HG03469 (cell line): ENCODE results near the gene PPM1F.
"Not testable (repeated sequence)": the region's sequence is repeated elsewhere in the genome, so short reads cannot be mapped to it uniquely, and the experiment has no call there.

Source experiments
- ATAC-seq: cut with Tn5 transposase; IDR thresholded peaks from one replicate; pipeline ENCODE4 v1.9.1; 2021; ENCODE audit warnings: mild to moderate bottlenecking, moderate library complexity, moderate number of reproducible peaks; ENCODE audit not compliant: unreplicated experiment

The PPM1F gene

DNA sequence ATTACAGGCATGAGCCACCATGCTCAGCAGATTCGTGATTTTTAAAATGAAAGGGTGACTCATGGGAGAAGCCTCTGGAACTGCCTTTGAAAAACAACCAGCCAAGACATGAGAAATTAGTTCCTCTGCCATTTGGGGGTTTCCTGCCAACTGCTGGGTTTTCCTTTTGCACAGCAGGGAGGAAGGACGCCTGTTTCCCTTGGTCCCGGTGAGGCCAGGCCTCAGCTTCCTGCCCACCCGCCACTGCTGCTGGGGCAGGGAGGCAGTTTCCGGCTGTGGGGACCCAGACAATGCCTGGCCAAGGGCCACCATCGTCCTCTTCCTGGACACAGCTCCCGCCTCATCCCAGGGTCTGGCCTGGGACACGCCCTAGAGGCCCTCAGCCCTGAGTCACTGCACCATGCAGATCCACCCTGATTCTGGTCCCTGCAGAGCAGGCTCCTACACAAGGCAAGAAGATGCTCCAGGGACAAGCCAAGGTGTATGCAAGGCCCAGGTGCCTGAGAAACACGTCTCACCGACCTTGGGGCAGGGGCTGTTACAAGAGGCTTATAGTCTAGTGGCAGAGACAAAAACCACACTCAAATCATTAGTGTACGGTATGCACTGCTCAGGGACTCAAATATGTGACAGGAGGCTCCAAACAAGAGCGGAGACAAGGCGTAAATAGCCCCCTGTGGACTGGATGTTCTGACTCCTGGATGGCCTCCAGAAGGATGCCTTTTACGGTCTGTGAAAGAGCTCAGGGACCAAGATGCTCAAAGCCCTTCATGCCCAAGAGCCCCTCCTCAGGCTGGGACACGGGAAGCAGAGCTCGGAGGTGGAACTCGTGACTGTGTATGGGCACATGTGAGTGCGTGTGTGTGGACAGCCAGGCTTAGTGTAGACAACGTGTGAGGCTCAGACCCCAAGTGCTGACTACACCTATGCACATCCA is 10.0 kb downstream of the PPM1F start:
- ATAC-seq: no peak

DNA sequence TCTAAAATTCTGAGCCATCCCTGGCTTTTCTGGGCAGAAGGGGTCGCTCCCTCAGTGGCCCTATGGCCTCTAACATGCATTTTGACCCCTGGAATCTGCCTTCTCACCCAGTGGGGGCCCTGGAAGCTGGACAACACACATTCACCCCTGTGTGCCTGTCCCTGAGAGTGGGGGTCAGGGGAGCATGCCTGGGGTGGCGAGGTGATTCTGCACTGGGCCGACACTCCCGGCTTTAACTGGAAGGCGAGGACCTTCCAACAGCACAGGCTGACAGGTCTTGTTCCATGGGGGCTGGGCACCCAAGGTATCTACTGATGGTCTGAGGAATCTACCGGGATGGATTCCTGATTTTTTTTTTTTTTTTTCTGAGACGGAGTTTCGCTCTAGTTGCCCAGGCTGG is 10.7 kb downstream of the PPM1F start:
- no peak for ATAC-seq

DNA sequence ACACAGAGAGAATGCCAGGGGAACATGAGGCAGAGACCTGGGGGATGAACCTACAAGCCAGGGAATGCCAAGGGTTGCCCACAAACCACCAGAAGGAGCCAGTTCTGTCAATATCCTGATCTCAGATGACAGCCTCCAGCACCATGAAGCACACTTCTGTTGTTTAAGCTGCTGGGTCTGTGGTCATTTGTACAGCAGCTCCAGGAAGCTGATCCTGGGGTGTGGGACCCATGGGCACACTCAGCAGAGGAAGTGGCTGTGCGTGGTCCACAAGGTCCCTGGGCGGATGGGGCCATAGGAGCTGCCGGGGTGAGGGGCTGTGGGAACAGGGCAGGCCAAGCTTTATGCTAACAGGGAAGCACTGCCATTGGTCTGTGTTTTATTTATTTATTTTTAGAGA is 12.1 kb downstream of the PPM1F start:
- no peak for ATAC-seq

DNA sequence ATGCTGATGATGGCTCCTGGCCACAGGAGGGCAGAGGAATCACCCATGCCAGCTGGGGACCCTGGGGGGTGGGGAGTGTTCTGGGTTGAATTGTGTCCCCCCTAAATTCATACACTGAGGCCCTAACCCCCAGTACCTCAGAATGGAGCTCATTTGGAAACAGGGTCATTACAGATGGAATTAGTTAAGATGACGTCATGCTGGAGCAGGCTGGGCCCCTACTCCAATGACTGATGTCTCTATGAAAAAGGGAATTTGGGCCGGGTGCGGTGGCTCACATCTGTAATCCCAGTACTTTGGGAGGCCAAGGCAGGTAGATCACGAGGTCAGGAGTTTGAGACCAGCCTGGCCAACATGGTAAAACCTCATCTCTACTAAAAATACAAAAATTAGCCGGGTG is 12.7 kb downstream of the PPM1F start:
- ATAC-seq: not testable (repeated sequence)

DNA sequence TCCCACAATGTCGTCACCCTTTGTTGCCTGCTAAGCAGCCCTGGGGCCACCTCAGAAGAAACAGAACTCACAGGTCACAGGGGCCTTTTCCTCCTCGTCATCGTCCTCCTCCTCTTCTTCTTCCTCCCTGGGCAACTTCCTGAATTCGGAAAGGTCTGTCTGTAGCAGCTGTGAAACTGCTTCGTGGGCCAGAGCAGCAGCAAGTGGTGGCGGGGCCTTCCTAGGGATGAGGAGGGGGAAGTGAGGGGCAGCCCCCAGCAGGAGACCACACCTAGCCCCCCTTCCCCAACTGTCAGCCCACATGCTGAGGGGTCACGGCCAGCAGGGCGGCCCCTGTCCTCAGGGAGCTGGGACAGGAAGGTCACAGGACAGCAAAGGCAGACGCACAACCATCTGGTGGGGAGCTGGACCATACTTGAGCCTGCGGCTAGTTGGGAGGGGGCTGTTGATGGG is 13.2 kb downstream of the PPM1F start:
- ATAC-seq: no peak

DNA sequence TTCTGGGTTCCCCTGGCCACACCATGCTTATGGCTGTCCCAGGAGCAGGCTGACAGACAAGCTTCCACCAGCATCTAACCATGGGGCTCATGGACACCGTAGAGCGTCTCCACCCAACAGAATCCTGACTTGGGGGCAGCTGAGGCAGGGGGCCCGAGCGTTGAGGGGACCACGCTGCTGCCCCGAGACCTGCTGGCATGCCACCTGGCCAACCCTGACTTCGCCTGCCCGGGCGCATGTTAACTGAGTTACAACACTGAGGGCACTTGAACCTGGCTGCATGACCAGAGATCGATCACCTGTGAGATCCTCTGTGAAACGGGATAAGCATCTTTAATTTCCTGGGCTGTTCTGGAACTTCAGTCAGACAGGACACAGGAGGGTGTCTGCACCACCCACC is 13.7 kb downstream of the PPM1F start:
- no peak for ATAC-seq

DNA sequence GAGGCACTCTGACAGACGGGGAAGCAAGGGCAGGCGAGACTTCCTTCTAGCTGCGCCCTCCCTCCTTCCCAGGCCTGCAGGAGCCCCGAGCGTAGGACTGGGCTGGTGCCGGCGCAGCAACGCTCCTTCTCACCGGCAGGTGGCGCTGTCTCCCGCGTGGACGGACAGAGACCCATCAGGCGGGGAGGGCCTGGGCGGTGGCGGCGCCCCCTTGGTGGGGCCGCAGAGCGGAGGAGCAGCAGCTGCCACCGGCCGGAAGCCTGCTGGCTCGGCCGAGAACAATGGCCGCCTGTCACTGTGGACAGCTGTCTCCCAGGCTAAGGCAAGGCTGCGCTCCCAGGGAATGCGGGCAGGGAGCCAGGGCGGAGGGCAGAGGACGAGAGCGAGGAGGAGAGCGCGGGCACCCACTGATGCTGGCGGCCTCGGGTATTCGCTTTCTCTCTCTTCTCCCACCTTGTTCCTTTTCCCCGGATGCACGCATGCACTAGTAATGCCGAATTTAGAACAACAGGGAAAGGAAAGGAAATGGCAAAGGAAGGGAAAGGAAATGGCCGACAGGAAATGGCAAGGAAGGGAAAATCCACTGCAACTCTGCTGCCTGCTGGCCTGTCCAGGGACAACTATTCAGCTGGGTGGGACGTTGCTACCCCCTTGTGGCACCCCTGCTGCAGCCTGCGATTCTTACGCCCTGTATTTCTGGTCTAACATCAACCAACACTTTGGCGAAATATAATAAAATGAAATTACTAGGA is 14.4 kb downstream of the PPM1F start:
- ATAC-seq: no peak

DNA sequence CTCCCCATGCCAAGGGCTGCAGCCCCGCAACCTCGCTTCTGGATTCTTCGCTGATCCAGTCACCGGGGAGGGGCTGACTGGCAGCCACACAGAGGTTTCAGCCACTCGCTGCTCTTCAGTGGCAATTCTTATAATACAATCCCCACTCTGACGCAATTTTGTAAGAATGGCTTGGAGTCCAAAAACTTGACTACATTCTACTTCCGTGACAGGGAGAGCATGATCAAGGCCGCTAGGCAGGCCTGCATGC is 14.9 kb downstream of the PPM1F start:
- no peak for ATAC-seq

DNA sequence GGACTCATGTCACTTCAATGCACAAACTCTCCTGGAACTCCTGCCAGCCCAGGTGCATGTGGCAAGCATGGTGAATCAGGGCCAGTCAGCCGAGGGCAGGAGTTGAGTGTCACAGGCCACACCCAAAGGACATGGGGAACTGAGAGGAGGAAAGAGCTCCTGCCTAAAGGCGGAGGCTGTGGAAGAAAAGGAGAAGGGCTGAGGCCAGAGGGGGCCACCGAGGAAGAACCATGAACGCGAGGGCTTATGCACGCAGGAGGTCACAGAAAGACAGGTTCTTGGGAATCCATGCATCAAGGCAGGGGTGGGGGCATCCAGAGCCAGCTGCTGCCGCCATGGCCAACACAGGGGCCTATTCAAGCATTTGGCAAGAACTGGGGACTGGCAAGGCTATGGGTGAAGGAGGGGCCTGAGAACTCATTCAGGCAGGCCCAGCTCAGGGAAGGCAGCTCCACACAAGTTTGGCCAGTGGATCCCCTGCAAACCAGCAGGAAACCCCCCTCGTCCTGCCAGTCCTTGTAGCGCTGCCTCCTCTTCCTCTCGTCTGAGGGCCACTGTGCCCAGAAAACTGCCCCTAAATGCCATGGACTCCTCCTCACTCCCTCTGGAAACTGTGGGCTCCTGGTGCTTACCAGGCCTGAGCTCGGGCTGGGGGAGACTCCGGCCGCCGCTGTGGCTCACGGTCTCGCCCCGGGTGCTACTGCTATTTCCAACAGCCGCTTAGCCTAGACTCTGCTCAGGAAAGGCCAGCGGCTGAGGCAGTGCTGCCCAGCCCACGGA is 15.4 kb downstream of the PPM1F start:
- no peak for ATAC-seq

DNA sequence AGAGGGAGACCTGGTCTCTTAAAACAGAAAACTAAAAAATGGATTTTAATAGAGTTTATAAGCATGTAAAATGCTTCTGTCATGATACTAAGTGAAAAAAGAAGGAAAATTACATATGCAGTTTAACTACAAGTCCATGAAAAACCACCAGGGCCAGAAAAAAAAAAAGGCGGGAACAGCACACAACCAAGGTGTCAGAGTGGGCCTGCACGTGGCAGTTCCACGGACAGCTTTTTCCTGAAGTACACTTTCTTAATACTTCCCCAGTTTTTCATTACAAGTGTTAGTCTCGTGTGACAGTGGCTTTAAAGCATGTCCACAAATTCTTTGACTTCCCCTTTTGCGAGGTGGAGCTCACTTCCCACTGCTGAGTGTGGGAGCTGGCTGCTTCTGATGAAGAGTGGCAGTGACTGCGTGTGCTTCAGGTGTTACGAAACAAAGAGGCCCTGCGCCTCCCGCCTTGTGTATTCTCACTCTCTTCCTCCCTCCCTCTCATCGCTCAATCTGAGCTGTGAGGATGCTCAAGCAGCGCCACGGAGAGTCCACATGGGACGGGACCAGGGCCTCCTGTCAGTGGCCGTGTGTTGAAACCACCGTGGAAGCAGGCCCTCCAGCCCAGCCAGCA is 16.4 kb downstream of the PPM1F start:
- ATAC-seq: no peak

DNA sequence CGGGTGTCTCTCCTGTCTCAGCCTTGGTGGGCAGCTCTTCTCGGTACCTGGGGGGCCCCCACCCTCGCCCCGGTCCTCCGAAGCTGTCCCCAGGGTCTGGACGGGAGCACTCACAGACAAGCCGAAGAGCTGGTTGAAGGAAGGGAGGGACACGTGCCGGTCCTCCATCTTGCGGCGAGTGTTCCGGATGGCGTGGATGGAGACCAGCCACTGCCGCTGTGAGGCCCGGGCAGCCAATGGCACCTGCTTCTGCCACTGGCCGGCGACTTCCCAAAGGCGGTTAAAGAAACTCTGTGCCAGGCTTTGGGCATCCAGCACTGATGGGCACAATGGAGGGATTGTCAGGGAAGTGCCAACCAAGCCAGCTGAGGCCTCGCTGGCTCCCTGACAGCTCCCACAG is 18.7 kb downstream of the PPM1F start:
- ATAC-seq: no peak

DNA sequence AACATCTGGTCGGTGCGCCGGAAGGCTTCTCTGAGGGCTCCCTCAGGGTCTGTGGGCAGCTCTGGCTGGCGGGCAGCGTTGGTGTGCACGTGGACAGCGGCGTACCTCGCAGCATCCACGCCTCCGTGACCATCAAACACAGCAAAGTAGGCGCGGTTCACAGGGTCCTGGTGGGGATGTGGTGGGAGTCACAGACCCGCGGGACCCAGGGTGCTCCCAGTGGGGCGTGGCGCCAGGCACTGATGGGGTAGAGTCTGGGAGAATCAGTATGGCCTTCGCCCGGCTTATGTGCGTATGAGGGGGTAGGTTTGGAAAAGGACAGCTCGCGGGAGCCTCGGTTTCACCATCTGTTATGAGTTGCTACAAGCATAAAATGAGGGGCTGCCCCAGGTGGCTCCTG is 19.2 kb downstream of the PPM1F start:
- no peak for ATAC-seq

DNA sequence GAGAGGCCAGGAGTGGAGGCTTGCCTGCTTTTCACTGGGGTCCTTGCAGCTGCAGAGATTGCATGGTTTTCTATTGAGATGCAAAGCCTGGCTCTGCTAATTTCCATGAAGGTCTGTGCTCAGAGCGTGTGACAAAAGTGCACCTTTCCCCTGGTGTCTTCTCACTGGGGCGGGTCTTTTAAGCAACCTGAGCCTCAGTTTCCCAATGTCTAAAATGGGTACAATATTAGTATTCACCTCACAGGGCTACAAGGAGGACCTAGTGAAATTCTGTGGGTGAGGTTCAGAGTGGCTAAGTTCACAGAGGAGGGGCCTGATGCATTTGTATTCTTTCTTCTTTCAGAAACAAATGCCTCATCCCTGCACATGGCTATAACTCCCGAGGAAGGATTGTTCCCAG is 20.3 kb downstream of the PPM1F start:
- ATAC-seq: no peak

DNA sequence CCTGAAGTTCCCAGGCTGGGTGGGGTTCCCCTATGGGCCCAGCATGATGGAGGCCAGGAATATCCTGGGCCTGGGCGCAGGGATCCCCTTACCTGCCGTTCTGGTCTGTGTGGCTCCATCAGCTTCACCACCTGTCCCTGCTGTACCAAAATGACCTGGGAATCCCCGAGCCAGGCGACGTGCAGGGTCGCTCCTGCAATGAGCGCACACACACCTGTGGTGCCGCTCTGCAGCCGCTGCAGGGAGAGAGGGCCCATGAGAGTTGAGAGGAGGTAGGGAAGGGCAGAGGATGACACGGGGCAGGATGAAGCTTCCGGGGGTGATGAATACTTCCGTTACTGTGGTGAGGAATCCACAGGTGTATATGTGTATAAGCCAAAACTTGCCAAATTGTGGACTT is 21.6 kb downstream of the PPM1F start:
- no peak for ATAC-seq

DNA sequence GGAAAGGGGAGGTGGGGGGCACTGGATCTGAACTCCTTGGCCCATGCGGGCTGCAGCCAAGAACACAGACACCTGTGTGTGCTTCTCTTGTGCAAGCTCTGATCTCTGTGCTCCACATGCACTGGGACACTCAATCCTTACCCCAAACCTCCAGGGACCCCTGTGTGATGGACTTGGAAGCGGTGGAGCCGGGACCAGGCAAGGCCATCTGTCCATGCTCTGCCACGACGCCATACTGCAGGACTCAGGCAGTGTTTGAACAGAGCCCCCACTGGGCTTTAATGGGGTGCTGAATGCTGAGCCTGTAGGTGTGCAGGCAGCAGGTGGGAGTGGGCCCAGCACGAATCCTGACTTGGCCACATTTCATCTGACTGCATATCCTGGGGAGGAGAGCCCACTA is 23.4 kb downstream of the PPM1F start:
- ATAC-seq: no peak

DNA sequence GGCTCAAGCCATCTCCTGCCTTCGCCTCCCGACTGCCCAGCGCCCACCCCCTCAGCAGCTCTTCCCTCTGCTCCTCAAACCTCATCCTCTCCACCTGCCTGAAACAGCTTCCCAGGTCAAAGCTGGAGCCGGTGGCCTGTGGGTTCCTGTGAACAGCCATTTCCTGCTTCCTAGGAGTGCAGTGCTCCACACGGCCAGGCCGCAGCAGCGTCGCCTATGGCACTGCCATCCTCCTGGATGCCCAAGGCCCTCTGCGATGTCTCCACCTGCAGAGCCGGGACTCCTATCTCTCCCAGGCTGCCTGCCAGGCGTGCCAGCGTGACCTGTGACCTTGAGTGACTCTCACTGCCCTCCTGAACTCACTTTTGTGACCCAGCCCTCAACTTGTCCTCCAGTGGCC is 24.6 kb downstream of the PPM1F start:
- no peak for ATAC-seq

DNA sequence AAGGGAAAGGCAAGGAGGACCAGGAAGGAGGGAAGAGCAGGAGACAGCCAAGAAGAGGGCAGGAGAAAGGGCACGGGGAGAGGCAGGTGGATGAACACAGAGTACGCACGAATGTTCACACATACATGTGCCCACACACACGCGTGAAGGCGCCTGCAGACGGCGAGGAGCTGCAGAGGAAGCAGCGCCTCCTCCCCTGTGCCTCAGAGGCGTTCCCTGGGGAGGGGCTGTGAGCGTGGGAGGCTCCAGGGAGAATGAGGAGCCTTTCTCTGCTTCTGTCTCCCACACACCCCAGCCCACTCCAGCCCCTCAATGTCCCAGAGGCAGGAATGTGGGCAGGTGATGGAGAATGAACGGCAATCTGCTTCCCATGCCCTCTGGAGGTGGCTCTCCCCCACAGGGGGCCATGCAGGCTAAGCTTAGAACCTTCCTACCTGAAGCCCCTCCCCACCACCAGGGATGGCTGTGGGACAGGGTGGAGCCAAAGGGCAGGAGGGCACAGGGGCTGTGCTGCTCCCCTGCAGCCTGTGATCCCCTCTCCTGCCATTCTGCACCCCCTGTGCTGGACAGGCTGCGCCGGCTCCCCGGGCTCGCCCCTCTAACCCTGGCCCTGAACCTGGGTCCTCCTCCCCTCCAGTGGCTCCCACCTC is 25.3 kb downstream of the PPM1F start:
- no peak for ATAC-seq

DNA sequence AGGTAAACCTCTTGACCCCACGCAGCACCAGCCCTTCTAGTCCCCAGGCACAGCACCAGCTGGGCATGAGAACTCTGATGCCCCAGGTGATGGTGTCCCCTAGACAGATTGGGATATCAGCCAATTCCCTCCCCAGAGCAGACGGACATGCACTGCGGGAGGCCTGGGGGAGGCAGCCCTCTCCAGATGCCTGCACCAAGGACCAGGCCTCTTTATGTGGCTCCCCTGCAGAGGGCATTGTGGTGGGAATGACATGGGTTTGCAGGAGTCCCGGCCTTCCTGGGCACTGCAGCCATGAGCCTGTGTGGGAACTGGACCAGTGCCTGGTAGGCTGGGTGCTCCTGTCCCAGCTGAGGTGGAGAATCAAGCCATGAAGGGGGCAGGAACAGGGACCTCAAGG is 25.9 kb downstream of the PPM1F start:
- ATAC-seq: no peak

DNA sequence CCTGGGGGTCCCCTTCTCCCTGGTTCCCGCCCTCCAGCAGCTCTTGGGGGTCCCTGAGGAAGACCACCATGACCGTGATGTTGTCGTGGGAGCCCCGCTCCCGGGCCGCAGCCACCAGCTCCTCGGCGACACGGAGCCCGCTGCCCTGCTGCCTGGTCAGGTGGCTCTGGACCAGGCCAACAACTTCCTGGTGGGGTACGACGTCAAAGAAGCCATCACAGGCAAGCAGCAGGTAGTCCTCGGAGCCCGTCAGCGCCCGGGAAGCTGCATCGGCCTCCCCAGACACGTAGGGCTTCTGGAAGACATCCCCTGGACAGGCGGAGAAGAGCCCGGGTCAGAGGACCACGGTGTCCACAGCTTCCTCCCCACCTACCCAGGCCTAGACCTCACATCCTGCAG is 29.5 kb downstream of the PPM1F start:
- no peak for ATAC-seq

DNA sequence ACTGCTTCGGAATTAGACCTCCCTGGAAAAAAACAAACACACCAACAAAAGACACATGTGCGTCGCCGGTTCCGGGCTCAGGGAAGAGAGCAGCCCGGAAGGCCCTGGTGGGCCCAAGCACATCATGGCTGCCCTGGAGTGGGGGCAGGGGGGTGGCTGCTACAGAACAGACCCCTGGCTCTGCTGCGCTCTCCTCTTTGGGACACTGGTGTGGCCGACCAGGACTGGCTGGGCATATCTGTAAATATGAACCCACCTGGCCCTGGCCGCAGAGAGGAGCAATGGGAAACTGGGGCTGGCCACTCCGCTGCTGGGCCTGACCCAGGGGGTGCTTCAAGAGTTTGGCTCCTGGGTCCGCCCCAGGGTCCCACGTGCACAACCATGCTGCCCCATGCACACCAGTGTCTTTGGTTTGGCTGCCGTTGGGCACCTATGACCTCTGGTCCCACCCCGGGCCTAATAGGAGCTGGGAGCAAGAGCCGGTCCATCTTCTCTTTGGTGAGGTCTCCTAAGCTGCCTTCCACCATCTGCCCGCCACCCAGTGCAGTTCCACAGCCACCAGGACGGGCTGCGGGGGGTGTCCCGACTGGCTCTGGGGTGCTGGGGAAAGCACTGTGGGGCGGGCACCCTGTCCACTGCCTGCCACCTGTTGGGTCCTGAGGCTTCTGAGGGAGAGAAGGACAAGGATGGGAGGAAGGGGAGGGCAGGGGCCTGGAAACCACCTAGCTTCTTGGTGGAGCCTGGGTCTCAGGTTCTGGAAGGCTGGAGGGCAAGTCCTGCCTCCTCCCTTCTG is 30.1 kb downstream of the PPM1F start:
- no peak for ATAC-seq
